PC-3 (cell line): ENCODE measurements around the gene TKT. TPM values are rescaled to one million over a fixed set of nuclear protein-coding genes. Genes with fewer than 3 reads are reported as not detected.

Experiments used
- ATAC-seq: fragments of 200-7000 bp; cut with Tn5 transposase; 2 replicates; pipeline ENCODE4 v1.9.1; 2020; ENCODE audit warnings: mild to moderate bottlenecking, moderate library complexity
- BruUV-seq: library from RNA; stranded (reverse); fragments of 400-500 nt; replicated peaks from 2 replicates; lab custom pipeline; 2021; lab: Mats Ljungman, UMichigan
- CTCF ChIA-PET: fragments of 300-600 bp; sonication (Branson Sonifier 250); formaldehyde crosslinking; loops from one replicate; lab custom pipeline; 2022; ENCODE audit warnings: antibody characterized with exemption; lab: Charles Lee
- POLR2A ChIA-PET: fragments of 300-600 bp; sonication (Branson Sonifier 250); formaldehyde crosslinking; loops from one replicate; lab custom pipeline; 2022; ENCODE audit warnings: antibody characterized with exemption; ENCODE audit not compliant: unreplicated experiment; lab: Charles Lee
- DNase-seq: peaks from one replicate; pipeline ENCODE4 v3.0.0-alpha.2; 2015
- H2AFZ ChIP-seq: fragments of 300-600 bp; sonication (generic); 2 replicates; pipeline ENCODE4 v1.6.0; 2016; ENCODE audit warnings: antibody characterized with exemption, low read length
- H3F3A ChIP-seq: fragments of 300-600 bp; sonication (generic); one replicate; pipeline ENCODE4 v1.6.0; 2017; ENCODE audit warnings: antibody characterized with exemption, low read length, control low read depth, mild to moderate bottlenecking; ENCODE audit not compliant: unreplicated experiment
- H3K27ac ChIP-seq: fragments of 300-600 bp; sonication (generic); 2 replicates; pipeline ENCODE4 v1.5.1; 2016; ENCODE audit warnings: mild to moderate bottlenecking, low read length
- H3K27me3 ChIP-seq: fragments of 300-600 bp; sonication (generic); 2 replicates; pipeline ENCODE4 v1.6.1; 2016; ENCODE audit warnings: low read length, mixed read lengths
- H3K36me3 ChIP-seq: fragments of 300-600 bp; sonication (generic); 2 replicates; pipeline ENCODE4 v1.6.1; 2016; ENCODE audit warnings: low read depth, mixed run types, low read length, mixed read lengths
- H3K4me1 ChIP-seq: fragments of 300-600 bp; sonication (generic); 2 replicates; pipeline ENCODE4 v1.5.1; 2016; ENCODE audit warnings: low read length; ENCODE audit not compliant: insufficient read depth
- H3K4me2 ChIP-seq: fragments of 300-600 bp; sonication (generic); 2 replicates; pipeline ENCODE4 v1.6.0; 2016; ENCODE audit warnings: low read length
- H3K4me3 ChIP-seq: fragments of 300-600 bp; sonication (generic); 2 replicates; pipeline ENCODE4 v1.5.1; 2016; ENCODE audit warnings: mild to moderate bottlenecking, low read length, mixed read lengths
- H3K79me2 ChIP-seq: fragments of 300-600 bp; sonication (generic); 2 replicates; pipeline ENCODE4 v1.6.1; 2017; ENCODE audit warnings: low read length, mixed read lengths
- H3K9ac ChIP-seq: fragments of 300-600 bp; sonication (generic); 2 replicates; pipeline ENCODE4 v1.6.0; 2016; ENCODE audit warnings: mild to moderate bottlenecking, low read length
- H3K9me2 ChIP-seq: fragments of 300-600 bp; sonication (generic); replicated peaks from 2 replicates; pipeline ENCODE4 v1.6.1; 2016; ENCODE audit warnings: mixed run types, low read length, mixed read lengths
- H3K9me3 ChIP-seq: fragments of 300-600 bp; sonication (generic); 2 replicates; pipeline ENCODE4 v1.6.1; 2016; ENCODE audit warnings: low read length, mixed read lengths
- H4K20me1 ChIP-seq: fragments of 300-600 bp; sonication (generic); 2 replicates; pipeline ENCODE4 v1.6.1; 2016; ENCODE audit warnings: low read length, mixed read lengths
- EZH2 ChIP-seq: fragments of 300-600 bp; sonication (generic); IDR thresholded peaks from one replicate; pipeline ENCODE4 v1.6.1; 2017; ENCODE audit warnings: antibody characterized with exemption, mild to moderate bottlenecking, low read length; ENCODE audit not compliant: unreplicated experiment
- EZH2phosphoT487 ChIP-seq: fragments of 300-600 bp; sonication (generic); IDR thresholded peaks from 2 replicates; pipeline ENCODE4 v1.6.1; 2018; ENCODE audit warnings: mild to moderate bottlenecking, antibody characterized with exemption, low read length, borderline replicate concordance
- intact Hi-C: fragments of 100-400 bp; cut with micrococcal nuclease; formaldehyde crosslinking; loops from 2 replicates; pipeline ENCODE4 v1.9.0; 2023
- total RNA-seq: library from RNA; depleted of rRNA; stranded (reverse); fragments of >200 nt; gene quantifications from 2 replicates; pipeline ENCODE4 v1.2.3, GENCODE V29; 2014
- TF ChIP-seq, protein P1 (sequence below): fragments of 300-600 bp; sonication (generic); conservative IDR thresholded peaks from 2 replicates; pipeline ENCODE4 v1.5.1; 2017; ENCODE audit warnings: antibody characterized with exemption, low read depth, mild to moderate bottlenecking, low read length

The TKT gene
- total RNA-seq, 1 experiment from 2014 or later: 486 TPM

DNA sequence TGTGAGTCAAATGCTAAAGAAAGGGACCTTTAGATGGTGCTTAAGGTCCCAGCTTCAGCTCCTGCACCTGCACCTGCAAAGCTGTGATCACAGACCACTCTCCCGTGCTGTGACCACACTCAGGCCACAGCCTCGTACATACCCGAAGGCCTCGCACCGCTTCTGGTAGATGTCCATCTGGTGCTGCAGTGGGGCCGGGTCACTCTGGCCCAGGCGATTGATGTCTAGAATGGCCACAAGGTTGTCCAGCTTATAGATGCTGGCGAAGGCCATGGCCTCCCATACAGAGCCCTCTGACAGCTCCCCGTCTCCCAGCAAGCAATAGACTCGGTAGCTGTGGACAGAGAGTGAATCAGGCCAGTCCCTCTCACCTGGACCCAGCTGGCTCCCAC is 21.0 kb downstream of the TKT start:
- Histone ChIP-seq H3F3A (peaks cover 11% of the 10 kb centered on the region), H3K27ac (no peak overlapping the region), H3K4me1 (peaks cover 33% of the 10 kb centered on the region), H3K79me2 (peaks cover 20% of the 10 kb centered on the region), H3K9ac (no peak overlapping the region), H3K27me3 (no peaks in the 10 kb centered on the region), H3K36me3 (peaks cover 85% of the 10 kb centered on the region), H4K20me1 (peaks cover 4% of the 10 kb centered on the region; the same call in 1 of the 2 replicates), H3K9me2 (no peaks in the 10 kb centered on the region), H2AFZ (no peak overlapping the region), H3K4me3 (no peak overlapping the region), H3K9me3 (no peaks in the 10 kb centered on the region), H3K4me2 (no peak overlapping the region)
- ATAC-seq (no peak), DNase-seq (no peak)
- TF ChIP-seq, protein P1, sequence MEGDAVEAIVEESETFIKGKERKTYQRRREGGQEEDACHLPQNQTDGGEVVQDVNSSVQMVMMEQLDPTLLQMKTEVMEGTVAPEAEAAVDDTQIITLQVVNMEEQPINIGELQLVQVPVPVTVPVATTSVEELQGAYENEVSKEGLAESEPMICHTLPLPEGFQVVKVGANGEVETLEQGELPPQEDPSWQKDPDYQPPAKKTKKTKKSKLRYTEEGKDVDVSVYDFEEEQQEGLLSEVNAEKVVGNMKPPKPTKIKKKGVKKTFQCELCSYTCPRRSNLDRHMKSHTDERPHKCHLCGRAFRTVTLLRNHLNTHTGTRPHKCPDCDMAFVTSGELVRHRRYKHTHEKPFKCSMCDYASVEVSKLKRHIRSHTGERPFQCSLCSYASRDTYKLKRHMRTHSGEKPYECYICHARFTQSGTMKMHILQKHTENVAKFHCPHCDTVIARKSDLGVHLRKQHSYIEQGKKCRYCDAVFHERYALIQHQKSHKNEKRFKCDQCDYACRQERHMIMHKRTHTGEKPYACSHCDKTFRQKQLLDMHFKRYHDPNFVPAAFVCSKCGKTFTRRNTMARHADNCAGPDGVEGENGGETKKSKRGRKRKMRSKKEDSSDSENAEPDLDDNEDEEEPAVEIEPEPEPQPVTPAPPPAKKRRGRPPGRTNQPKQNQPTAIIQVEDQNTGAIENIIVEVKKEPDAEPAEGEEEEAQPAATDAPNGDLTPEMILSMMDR: no peak
- TF ChIP-seq EZH2: no peak
- no peak for TF ChIP-seq EZH2phosphoT487
- ChIA-PET CTCF (no interaction called here), POLR2A (no interaction called here)
- intact Hi-C loops: no loop called here
- BruUV-seq: no TSS peak

DNA sequence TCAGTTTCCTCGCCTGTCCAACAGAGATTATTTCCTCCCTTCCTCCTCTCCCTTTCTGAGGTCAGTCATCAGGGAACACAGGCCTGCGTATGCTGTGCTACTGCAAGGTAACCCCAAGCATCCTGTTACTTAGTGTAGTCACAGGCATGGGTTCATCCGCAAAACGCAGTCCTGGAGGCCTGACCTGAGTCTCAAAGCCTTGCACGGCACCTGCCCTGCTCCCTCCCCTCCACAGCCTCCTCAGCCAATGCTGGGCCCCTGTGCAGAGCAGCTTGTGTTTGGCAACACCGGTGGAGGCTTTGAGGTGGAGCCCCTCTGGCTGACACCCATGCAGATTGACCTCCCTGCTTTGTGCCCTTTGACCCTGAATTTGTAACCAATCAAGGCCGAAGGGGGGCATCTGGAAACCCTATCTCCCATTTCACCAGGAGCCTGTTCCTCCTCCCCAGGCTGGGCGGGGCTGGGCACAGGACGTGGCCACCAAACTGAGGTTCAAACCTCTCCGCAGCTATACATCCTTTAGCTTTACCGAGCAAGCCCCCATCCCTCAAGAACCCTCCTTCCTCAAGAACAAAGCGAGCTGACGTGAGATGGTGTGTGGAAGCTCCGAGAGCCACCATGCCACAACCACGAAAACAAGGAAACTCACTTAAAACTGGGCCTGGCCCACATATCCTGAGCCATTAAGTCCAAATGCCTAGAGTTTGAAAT is 21.5 kb downstream of the TKT start:
- peaks cover 4% of the 10 kb centered on the region; the same call in 1 of the 2 replicates for H4K20me1 ChIP-seq
- H3K9me3 ChIP-seq: no peaks in the 10 kb centered on the region
- H3K9ac ChIP-seq: no peak overlapping the region
- peaks cover 20% of the 10 kb centered on the region for H3K79me2 ChIP-seq
- H3K9me2 ChIP-seq: no peaks in the 10 kb centered on the region
- no peak overlapping the region for H3K27ac ChIP-seq
- H3K4me3 ChIP-seq: no peak overlapping the region
- H3K4me1 ChIP-seq: peaks cover 33% of the 10 kb centered on the region
- H2AFZ ChIP-seq: no peak overlapping the region
- peaks cover 85% of the 10 kb centered on the region for H3K36me3 ChIP-seq
- ATAC-seq (no peak), DNase-seq (no peak)
- POLR2A ChIA-PET: no interaction called here
- BruUV-seq: no TSS peak
- intact Hi-C loops: no loop called here
- no peaks in the 10 kb centered on the region for H3K27me3 ChIP-seq
- H3K4me2 ChIP-seq: no peak overlapping the region
- peaks cover 8% of the 10 kb centered on the region for H3F3A ChIP-seq
- TF ChIP-seq EZH2phosphoT487 (no peak), EZH2 (no peak)
- TF ChIP-seq, protein P1: no peak
- CTCF ChIA-PET: no interaction called here

DNA sequence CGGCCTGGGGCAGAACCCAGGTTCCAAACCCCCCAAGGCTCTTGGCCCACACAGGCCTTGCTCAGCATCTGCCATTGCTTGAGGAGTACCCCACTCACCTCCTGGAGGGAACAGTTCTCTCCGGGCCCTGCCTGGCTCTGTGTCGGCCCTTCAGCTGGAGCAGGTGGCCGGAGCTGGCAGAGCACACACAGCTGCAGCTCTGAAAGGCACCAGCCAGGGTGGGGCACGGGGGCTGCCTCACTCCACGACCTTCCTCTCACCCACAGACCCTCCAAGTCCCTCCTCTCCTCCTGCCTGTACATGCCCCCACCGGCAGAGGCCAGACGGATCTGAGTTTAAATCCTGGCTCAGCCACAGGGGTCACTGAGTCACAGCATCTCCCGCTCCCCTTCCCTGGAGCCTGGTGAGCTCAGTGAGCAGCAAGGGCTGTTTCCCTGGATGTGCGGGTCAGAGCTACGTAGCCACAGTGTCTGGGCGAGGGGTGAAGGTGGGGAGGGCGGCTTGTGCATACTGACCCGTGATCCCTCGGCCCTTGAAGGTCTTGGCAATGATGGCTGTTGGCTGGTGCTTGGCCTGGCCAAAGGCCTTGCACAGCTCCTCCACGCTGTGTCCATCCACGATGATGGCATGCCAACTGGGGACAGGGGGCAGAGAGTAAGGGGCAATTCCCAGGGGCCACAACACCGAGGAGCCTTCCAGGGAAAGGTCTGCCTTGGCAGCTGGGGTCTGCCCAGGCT is 23.0 kb downstream of the TKT start:
- no peak for ATAC-seq
- ChIA-PET POLR2A (no interaction called here), CTCF (no interaction called here)
- H3K27ac ChIP-seq: no peak overlapping the region
- TF ChIP-seq EZH2 (no peak), EZH2phosphoT487 (no peak)
- TF ChIP-seq, protein P1: no peak
- no peak overlapping the region for H3K9ac ChIP-seq
- no TSS peak for BruUV-seq
- no peaks in the 10 kb centered on the region for H3K9me3 ChIP-seq
- H2AFZ ChIP-seq: no peak overlapping the region
- peaks cover 22% of the 10 kb centered on the region for H3K4me1 ChIP-seq
- H3K27me3 ChIP-seq: no peaks in the 10 kb centered on the region
- no peaks in the 10 kb centered on the region for H3F3A ChIP-seq
- H3K4me2 ChIP-seq: no peak overlapping the region
- intact Hi-C loops: no loop called here
- peaks cover 91% of the 10 kb centered on the region for H3K36me3 ChIP-seq
- H3K9me2 ChIP-seq: no peaks in the 10 kb centered on the region
- DNase-seq: no peak
- H3K4me3 ChIP-seq: no peak overlapping the region
- peaks cover 20% of the 10 kb centered on the region for H3K79me2 ChIP-seq
- H4K20me1 ChIP-seq: no peaks in the 10 kb centered on the region
